ENCODE data around the gene RTN4RL2.

Gene RTN4RL2

DNA sequence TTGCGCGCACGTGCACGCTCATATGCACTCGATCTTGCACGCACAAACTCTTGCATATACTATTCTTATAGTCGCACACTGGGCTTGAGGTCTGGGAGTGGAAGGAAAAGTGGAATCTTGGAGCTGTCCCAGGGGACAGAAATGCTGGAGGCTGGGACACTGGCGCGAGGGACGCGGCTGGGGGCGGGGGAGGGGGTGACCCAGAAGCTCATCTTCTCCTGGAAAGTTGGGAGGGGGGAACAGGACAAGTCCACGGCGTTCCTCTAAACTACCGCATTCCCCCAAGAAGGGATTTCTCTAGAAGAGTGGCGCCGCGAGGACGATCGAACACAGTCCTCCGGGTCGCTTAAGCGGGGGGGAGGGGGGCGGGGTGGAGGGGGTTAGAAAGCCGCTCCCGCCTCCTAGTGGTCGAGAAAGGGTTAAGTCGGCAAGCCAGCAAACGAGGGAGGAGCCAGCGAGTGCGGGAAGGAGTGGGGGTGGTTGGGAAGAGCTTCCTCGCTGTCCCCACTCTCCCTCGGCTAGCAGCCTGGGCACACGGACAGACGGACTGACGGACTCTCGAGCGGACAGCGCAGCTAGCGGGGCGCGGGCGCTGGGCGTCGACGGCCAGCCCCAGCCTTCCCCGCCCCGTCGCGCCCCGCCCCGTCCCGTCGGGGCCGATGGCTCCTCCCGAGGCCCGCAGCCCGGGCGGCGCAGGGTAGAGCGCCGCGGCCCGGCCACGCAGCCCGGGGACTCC lies at the start of gene RTN4RL2:
TSS of gene RTN4RL2 (plus strand) at position 507 of the 736 bp plus-strand sequence. CDS start 338 bp downstream, outside the sequence.
- peak; percentile 66 for DNase-seq (ENCODE audit: low spot score)

DNA sequence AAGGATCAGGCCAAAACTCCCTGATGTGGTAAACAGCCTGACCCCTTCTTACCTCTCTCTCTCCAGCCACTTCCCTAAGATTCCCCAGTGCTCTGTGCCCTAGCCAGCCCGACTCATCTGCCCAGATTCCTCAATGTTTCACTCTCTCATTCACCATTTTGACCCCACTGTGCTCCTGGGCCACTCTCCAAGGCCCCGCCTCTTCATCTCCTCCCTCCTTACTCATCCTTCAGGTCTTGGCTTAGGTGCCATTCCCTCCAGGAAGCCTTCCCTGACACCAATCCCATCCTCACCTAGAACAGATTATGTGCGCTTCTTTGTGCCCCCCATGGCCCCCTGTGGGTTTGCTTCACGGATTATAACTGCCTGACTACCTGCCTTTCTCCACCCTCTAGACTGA lies 46.6 kb upstream of the RTN4RL2 start:
- DNase-seq (ENCODE audit: low spot score) = no peak

GRCh38 chr11:57414612-57415212 lies 45.6 kb upstream of the RTN4RL2 start:
- no peak for DNase-seq (ENCODE audit: low spot score)

DNA sequence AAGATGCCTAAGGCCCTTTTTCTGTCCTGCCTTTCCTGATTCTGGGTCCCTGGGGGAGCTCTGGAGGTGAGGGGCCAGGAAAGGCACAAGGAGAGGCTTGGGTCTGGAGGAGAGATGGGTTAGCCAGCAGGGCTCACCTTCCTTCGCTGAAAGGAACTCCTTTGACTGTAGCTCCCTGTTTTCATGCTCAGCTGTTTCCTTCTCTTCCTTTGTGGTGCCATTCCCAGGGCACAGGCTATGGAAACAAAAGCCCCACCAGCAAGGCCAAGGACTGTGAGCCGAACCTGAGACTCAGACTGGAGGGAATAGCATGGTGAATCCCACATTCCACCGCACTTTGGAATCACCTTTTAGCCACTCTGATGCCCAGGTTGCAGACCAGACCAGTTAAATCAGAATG lies 43.9 kb upstream of the RTN4RL2 start:
- DNase-seq (ENCODE audit: low spot score) = no peak

DNA sequence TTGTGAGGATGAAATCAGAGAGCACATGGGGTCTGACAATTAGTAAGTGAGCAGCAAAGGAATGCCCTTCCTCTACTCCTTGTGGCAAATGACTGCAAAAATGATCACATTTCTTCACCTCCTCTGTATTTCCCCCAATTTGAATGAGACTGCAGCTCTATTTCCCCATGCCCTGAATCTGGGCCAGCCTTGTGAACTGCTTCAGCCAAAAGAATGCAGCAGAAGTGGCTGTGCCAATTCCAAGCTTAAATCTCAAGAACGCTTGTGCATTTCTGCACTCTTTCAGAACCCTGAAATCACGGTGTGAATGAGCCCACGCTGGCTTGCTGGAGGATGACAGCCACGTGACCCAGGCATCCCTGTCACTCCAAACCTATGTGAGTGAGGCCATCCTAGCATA lies 43.3 kb upstream of the RTN4RL2 start:
- DNase-seq (ENCODE audit: low spot score) = no peak

DNA sequence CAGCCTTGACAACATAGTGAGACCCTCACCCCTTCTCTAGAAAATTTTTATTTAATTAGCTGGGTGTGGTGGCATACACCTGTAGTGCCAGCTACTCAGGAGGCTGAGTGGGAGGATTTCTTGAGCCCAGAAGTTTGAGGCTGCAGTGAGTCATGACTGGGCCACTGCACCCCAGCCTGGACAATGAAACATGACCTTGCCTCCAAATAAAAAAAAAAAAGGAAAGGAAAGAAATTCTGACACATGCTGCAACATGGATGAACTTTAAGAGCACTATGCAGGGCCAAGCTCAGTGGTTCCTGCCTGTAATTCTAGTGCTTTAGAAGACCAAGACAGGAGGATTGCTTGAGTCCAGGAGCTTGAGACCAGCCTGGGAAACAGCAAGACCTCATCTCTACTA lies 42.2 kb upstream of the RTN4RL2 start:
- no peak for DNase-seq (ENCODE audit: low spot score)

DNA sequence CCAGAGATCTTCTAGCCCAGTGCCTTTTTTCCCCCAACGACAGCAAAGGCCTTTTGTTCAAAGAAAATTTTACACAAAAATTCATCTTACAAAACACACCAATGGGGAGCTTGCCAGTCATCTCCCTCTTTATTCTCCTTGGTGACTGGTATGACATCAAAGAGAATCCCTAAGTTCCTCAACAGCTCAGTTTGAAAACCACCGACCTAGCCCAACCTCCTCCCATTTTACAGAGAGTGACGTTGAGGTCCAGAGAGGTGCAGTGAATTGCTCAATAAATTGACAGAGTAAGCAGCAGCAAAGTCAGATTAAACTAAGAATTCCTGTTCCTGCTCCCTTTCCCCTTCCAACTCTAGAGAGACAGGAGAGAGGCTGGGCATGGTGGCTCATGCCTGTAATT lies 41.2 kb upstream of the RTN4RL2 start:
- DNase-seq (ENCODE audit: low spot score) = no peak

- no peak for DNase-seq (ENCODE audit: low spot score)
These were observed 39.3 kb upstream of the RTN4RL2 start for GRCh38 chr11:57421066-57421465.

GRCh38 chr11:57421805-57422204 lies 38.5 kb upstream of the RTN4RL2 start:
- DNase-seq (ENCODE audit: low spot score) = no peak

DNA sequence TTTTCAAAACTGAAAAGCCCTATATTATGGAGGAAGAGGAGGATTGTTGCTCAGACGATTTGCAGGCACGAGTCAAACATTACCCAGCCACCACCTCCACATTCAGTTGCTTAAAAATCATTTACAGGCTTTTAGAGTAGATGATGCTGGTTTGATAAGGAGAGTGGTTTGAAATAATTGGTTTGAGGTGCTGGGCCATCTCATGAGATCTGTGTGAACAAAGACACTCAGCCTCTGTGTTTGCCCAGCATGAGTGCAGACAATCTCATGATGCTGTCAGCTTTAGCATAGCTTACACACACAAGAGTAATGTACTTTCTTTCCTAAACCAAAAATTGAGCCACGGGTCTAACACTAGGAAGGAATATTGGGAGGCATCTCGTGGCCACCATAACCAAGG lies 37.7 kb upstream of the RTN4RL2 start:
- DNase-seq (ENCODE audit: low spot score) = no peak

DNA sequence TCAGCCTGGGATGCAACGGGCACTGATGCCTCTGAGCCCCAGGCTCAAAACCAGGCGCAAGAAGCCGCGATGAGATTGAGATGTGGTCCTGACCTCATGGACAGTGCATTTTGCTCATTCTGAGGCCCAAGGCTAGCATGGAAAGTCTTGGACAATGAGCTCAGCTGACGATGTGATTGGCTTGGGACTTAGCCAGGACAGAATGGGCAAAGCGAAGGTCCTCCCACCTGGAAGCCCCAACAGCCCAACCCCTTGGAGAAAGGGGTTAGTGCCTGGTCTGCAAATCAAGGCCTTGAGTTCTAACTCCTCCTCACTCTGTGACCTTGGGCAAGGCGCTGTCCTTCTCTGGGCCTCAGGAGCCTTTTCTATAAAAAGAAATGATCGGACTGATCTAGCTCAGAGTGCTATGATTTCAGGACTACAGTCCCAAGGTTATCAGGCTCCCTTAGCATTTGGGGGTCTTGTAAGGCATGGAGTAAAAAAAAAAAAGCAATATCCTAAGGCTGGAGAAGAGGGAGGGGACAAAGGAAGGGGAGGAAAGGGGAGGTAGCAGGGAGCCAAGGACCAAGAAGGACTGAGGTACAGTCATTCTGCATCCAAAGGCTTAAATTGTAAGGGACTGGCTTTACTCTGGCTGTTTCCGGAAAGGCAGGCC lies 36.1 kb upstream of the RTN4RL2 start:
- no peak for DNase-seq (ENCODE audit: low spot score)

DNA sequence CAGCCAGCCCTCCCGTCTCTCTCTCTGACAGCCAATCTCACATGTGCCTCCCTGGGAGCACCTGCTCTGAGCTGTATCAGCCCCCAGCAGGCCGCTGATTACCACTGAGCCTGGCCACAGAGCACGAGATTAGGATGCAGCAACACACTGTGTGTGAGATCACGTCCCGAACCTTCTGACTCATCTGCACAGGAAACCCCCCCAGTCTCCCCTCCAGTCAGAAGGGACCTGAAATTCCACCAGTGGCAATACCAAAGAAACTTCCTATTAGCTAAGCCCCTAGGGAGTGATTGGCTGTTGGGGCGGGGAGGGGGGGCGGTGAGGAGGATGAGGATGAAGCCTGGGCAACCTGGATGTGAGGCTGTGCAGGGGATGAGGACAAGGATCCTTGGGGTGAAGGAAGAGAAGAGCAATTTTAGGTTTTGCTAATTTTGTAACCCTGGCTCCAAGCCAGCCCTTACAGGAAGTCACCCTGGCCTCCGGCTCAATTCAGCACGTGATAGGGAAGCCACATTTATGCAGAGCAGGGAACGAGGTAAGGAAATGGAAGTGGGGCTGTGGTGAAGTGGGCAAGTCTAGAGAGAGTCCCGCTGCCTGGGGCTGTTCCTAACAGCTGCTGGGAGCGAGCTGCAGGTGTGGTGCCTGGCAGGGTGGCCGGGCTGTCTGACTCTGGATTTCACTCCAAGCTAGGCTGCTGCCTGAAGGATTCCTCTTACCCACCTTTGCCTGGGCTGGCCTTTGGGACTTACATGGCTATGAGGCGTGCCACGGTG lies 35.4 kb upstream of the RTN4RL2 start:
- DNase-seq (ENCODE audit: low spot score) = peak; percentile 95

GRCh38 chr11:57425565-57426438 lies 34.5 kb upstream of the RTN4RL2 start:
- no peak for DNase-seq (ENCODE audit: low spot score)

GRCh38 chr11:57426439-57426928 lies 33.8 kb upstream of the RTN4RL2 start:
- DNase-seq (ENCODE audit: low spot score) = peak; percentile 42

DNA sequence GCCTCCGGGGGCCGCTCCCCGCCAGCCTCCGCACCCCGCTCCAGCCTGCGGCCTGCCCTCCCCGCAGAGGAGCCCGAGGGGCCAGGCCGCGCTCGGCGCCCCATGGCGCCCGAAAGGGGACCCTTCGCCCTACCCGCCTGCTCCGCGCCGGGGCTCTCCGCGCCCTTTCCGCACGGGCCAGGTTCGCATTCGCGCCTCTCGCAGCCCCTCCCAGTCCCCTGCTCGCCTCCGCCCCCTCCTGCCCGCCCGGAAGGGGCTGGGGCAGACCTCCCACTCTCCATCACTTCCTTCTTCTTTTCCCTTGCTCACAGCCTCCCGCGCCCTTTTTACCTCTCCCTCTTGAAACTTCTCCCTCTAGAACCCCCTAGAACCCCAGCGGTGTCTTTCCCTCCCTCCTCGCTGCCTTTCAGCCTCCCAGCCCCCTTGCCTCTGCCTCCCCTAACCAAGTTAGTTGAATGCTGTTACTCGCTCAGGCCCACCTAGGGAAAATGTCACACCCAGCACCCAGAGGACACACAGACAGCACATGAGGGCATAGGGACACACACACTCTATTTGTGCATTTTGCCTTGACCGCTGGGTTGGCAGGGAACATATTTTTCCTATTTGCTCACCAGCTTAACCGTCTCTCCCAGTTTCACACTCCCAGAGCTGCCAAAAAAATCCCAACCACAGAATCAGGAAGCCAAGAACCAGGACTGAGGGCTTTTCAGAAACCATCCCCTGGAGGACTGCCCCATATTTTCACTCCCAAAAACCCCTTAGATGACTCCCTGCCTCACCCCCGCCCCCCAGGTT lies 33.2 kb upstream of the RTN4RL2 start, which contains the start of gene SLC43A3:
TSS of gene SLC43A3 (minus strand) at position 193 of the 798 bp plus-strand sequence. CDS start 949 bp downstream, outside the sequence.
- DNase-seq (ENCODE audit: low spot score) = peak; percentile 60

- no peak for DNase-seq (ENCODE audit: low spot score)
These were observed 32.6 kb upstream of the RTN4RL2 start for GRCh38 chr11:57427727-57428082.

- DNase-seq (ENCODE audit: low spot score) = no peak
These were observed 31.7 kb upstream of the RTN4RL2 start for GRCh38 chr11:57428643-57429042.

- DNase-seq (ENCODE audit: low spot score) = no peak
These were observed 30.4 kb upstream of the RTN4RL2 start for GRCh38 chr11:57429946-57430345.

- no peak for DNase-seq (ENCODE audit: low spot score)
These were observed 29.4 kb upstream of the RTN4RL2 start for GRCh38 chr11:57430952-57431351.

GRCh38 chr11:57432149-57432561 lies 28.2 kb upstream of the RTN4RL2 start:
- no peak for DNase-seq (ENCODE audit: low spot score)

Measured in hematopoietic multipotent progenitor cell treated with erythropoietin and hydrocortisone succinate and interleukin-3 and kit ligand, for 15 days (in vitro differentiated cells).